HL-60 (cell line): ENCODE results near the gene GHRL.

Source experiments
- CTCF ChIP-seq: IDR thresholded peaks from one replicate; pipeline ENCODE4 v1.5.1; 2011; ENCODE audit warnings: low read length, control low read depth, inconsistent platforms; ENCODE audit not compliant: insufficient read depth
- GABPA ChIP-seq: IDR thresholded peaks from 2 replicates; pipeline ENCODE4 v1.6.1; 2012; ENCODE audit warnings: low read depth
- POLR2AphosphoS5 ChIP-seq: IDR thresholded peaks from 2 replicates; pipeline ENCODE4 v1.6.1; 2012; ENCODE audit warnings: low read depth
- TF ChIP-seq, protein P1 (sequence below): IDR thresholded peaks from 2 replicates; pipeline ENCODE4 v1.6.1; 2012; ENCODE audit warnings: low read depth; ENCODE audit not compliant: insufficient replicate concordance

DNA sequence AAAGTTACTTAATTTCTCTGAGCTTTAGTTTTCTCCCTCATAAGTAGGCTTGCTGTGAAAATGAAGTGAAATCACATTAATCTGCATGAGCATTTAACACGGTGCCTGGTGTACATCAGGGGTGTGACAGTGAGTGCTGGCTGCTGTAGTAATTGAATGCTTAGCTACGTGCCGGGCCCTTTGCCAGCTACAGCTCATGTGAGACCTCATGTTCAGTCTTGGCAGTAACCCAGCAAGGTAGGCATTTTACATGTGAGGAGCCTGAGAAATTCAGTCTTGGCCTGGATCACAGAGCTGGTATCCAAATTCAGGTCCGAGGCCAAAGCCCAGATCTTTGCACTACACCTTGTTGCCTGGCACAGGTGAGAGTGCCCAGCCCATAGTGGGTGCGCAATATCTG lies 9.1 kb downstream of the GHRL start:
- TF ChIP-seq, protein P1, sequence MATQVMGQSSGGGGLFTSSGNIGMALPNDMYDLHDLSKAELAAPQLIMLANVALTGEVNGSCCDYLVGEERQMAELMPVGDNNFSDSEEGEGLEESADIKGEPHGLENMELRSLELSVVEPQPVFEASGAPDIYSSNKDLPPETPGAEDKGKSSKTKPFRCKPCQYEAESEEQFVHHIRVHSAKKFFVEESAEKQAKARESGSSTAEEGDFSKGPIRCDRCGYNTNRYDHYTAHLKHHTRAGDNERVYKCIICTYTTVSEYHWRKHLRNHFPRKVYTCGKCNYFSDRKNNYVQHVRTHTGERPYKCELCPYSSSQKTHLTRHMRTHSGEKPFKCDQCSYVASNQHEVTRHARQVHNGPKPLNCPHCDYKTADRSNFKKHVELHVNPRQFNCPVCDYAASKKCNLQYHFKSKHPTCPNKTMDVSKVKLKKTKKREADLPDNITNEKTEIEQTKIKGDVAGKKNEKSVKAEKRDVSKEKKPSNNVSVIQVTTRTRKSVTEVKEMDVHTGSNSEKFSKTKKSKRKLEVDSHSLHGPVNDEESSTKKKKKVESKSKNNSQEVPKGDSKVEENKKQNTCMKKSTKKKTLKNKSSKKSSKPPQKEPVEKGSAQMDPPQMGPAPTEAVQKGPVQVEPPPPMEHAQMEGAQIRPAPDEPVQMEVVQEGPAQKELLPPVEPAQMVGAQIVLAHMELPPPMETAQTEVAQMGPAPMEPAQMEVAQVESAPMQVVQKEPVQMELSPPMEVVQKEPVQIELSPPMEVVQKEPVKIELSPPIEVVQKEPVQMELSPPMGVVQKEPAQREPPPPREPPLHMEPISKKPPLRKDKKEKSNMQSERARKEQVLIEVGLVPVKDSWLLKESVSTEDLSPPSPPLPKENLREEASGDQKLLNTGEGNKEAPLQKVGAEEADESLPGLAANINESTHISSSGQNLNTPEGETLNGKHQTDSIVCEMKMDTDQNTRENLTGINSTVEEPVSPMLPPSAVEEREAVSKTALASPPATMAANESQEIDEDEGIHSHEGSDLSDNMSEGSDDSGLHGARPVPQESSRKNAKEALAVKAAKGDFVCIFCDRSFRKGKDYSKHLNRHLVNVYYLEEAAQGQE, result no peak
- no peak for TF ChIP-seq CTCF
- TF ChIP-seq POLR2AphosphoS5, result no peak
- no peak for TF ChIP-seq GABPA
